GM12878 (cell line): ENCODE data around the gene EPB41L1. TPM values are rescaled to one million over a fixed set of nuclear protein-coding genes. Genes with fewer than 3 reads are reported as not detected.

Experiments
- ATAC-seq: fragments of 200-7000 bp; cut with Tn5 transposase; 3 replicates; pipeline ENCODE4 v1.9.1; 2020; ENCODE audit warnings: mild to moderate bottlenecking, moderate library complexity
- BruUV-seq: library from RNA; stranded (reverse); fragments of 400-500 nt; replicated peaks from 2 replicates; lab custom pipeline; 2021; lab: Mats Ljungman, UMichigan
- CTCF ChIA-PET: fragments of 300-600 bp; sonication (Branson Sonifier 250); formaldehyde crosslinking; extraction: SDS; loops from one replicate; lab custom pipeline; 2021; ENCODE audit warnings: inconsistent platforms; lab: Yijun Ruan, JAX
- POLR2A ChIA-PET: fragments of 350-600 bp; formaldehyde crosslinking; extraction: SDS; loops from one replicate; lab custom pipeline; 2021; ENCODE audit warnings: inconsistent platforms; lab: Charles Lee
- RAD21 ChIA-PET: fragments of 300-600 bp; sonication (Branson Sonifier 250); formaldehyde crosslinking; loops from one replicate; lab custom pipeline; 2023; ENCODE audit warnings: antibody characterized with exemption; ENCODE audit not compliant: unreplicated experiment; lab: Charles Lee
- SMC1A ChIA-PET: fragments of 300-600 bp; sonication (Branson Sonifier 250); formaldehyde crosslinking; loops from one replicate; lab custom pipeline; 2023; ENCODE audit not compliant: unreplicated experiment, uncharacterized antibody; lab: Charles Lee
- DNase-seq: peaks from one replicate; pipeline ENCODE4 v3.0.0-alpha.2; 2011; ENCODE audit warnings: low read depth, low spot score
- FAIRE-seq: peaks from 3 replicates; lab custom pipeline; 2011; peaks lifted over from hg19 to GRCh38; lab: Jason Lieb, UNC
- H2AFZ ChIP-seq: 2 replicates; pipeline ENCODE4 v1.6.0; 2011; ENCODE audit warnings: low read depth, low read length, control low read depth; ENCODE audit not compliant: control insufficient read depth
- H3K27ac ChIP-seq: 2 replicates; pipeline ENCODE4 v1.5.1; 2011; ENCODE audit warnings: control low read depth; ENCODE audit not compliant: control insufficient read depth, insufficient read depth
- H3K27me3 ChIP-seq, 2 experiments: replicated peaks in 1 of 2; 2 replicates each; pipeline versions ENCODE4 v1.6.0 to v1.6.1; 2011; ENCODE audit warnings: low read length in 1 of 2; ENCODE audit not compliant: control insufficient read depth in 2 of 2, insufficient read depth in 2 of 2
- H3K36me3 ChIP-seq, 2 experiments: 2 replicates each; pipeline ENCODE4 v1.5.1; 2011; ENCODE audit warnings: low read length in 1 of 2; ENCODE audit not compliant: control insufficient read depth in 2 of 2, insufficient read depth in 2 of 2
- H3K4me1 ChIP-seq: 2 replicates; pipeline ENCODE4 v1.6.1; 2011; ENCODE audit warnings: mild to moderate bottlenecking, low read length, moderate library complexity, mixed read lengths; ENCODE audit not compliant: control insufficient read depth, insufficient read depth
- H3K4me2 ChIP-seq: 2 replicates; pipeline ENCODE4 v1.6.0; 2011; ENCODE audit warnings: control low read depth; ENCODE audit not compliant: control insufficient read depth, insufficient read depth
- H3K4me3 ChIP-seq: fragments of 200-600 bp; sonication (generic); 2 replicates; pipeline ENCODE4 v1.5.1; 2016
- H3K79me2 ChIP-seq: 2 replicates; pipeline ENCODE4 v1.6.0; 2011; ENCODE audit warnings: low read length; ENCODE audit not compliant: control insufficient read depth, insufficient read depth
- H3K9ac ChIP-seq: 2 replicates; pipeline ENCODE4 v1.8.0; 2011; ENCODE audit warnings: low read length, control low read depth, mixed read lengths; ENCODE audit not compliant: control insufficient read depth, insufficient read depth
- H3K9me3 ChIP-seq: replicated peaks from 3 replicates; pipeline ENCODE4 v1.5.1; 2011; ENCODE audit warnings: mild to moderate bottlenecking, low read length; ENCODE audit not compliant: control insufficient read depth, insufficient read depth
- H4K20me1 ChIP-seq: 2 replicates; pipeline ENCODE4 v1.6.0; 2011; ENCODE audit not compliant: control insufficient read depth, insufficient read depth
- CBX3 ChIP-seq: fragments of 200-600 bp; sonication (generic); IDR thresholded peaks from 2 replicates; pipeline ENCODE4 v1.6.1; 2016; ENCODE audit warnings: low read depth, borderline replicate concordance
- CEBPB ChIP-seq, 2 experiments: fragments of 150-350 bp in 1 of 2; IDR thresholded peaks; 2 replicates each; pipeline ENCODE4 v1.6.1; 2012 to 2014; ENCODE audit warnings: low read depth in 2 of 2, low read length in 2 of 2, borderline replicate concordance in 1 of 2, inconsistent platforms in 1 of 2
- EED ChIP-seq: sonication (generic); IDR thresholded peaks from 2 replicates; pipeline ENCODE4 v1.6.1; 2016; ENCODE audit warnings: antibody characterized with exemption, low read depth
- JUND ChIP-seq: IDR thresholded peaks from 2 replicates; pipeline ENCODE4 v1.6.1; 2012; ENCODE audit warnings: low read depth, mild to moderate bottlenecking, low read length, improper control_type of control experiment, moderate library complexity
- PAX8 ChIP-seq: fragments of 450-650 bp; IDR thresholded peaks from 2 replicates; pipeline ENCODE4 v1.6.1; 2017; ENCODE audit warnings: mild to moderate bottlenecking, moderate library complexity
- RBBP5 ChIP-seq: fragments of 200-600 bp; sonication (generic); conservative IDR thresholded peaks from 2 replicates; pipeline ENCODE4 v1.6.1; 2016
- SREBF2 ChIP-seq: IDR thresholded peaks from 2 replicates; pipeline ENCODE4 v1.6.1; 2012; ENCODE audit warnings: mild to moderate bottlenecking, low read length
- WGBS: methylation state at CpG from one replicate; pipeline ENCODE4 v1.1.6; 2016; ENCODE audit warnings: low lambda C conversion rate; ENCODE audit not compliant: insufficient replicate concordance, insufficient coverage; ENCODE audit errors: missing lambda C conversion rate; 5-methylcytosine and 5-hydroxymethylcytosine counted together
- in situ Hi-C: fragments of 300-500 bp; cut with MboI; formaldehyde crosslinking; loops from 9 replicates; pipeline ENCODE4 v1.14.3; 2018; ENCODE audit warnings: mixed read lengths
- intact Hi-C: fragments of 100-400 bp; cut with micrococcal nuclease; formaldehyde crosslinking; loops from one replicate; pipeline ENCODE4 v1.14.2; 2022; ENCODE audit not compliant: unreplicated experiment
- polyA plus RNA-seq, 11 experiments: library from polyadenylated mRNA; depleted of rRNA in 4 of 11; unstranded in 6 of 11; stranded (reverse) in 5 of 11; fragments of >200 nt; fragmentation: Nextera tagmentation in 4 of 11; fragmentation: Illumina TruSeq in 1 of 11; extraction: Ambion mirVana in 4 of 11; extraction: Trizol in 1 of 11; gene quantifications; 1 replicate in 1 of 11; 2 replicates in 10 of 11; pipeline versions ENCODE4 v1.2.1 to v1.2.3, GENCODE V29; 2011 to 2016; ENCODE audit warnings: inconsistent platforms in 2 of 11, missing spikeins in 2 of 11, low read depth in 1 of 11
- total RNA-seq, 4 experiments: library from RNA; depleted of rRNA in 3 of 4; stranded (reverse); fragments of >200 nt in 3 of 4; fragmentation: Illumina TruSeq in 1 of 4; extraction: Trizol in 1 of 4; gene quantifications; 2 replicates each; pipeline versions ENCODE4 v1.2.1 to v1.2.3, GENCODE V29; 2013 to 2021
- TF ChIP-seq, protein P1 (sequence below): fragments of 450-650 bp; conservative IDR thresholded peaks from 2 replicates; pipeline ENCODE4 v1.6.1; 2017; ENCODE audit warnings: mild to moderate bottlenecking, moderate library complexity
- TF ChIP-seq, protein P2 (sequence below): fragments of 450-650 bp; IDR thresholded peaks from 2 replicates; pipeline ENCODE4 v1.6.1; 2016; ENCODE audit warnings: mild to moderate bottlenecking
- TF ChIP-seq, protein P3 (sequence below): IDR thresholded peaks from 2 replicates; pipeline ENCODE4 v1.6.1; 2011; ENCODE audit warnings: low read depth, low read length, improper control_type of control experiment, borderline replicate concordance

The EPB41L1 gene
- total and polyA plus RNA-seq, 10 of the 15 experiments (the other 5 are each of a cell fraction or from before 2014, with no cell fraction given) = 0.08 to 3.2 (median 0.31) TPM

- Histone ChIP-seq H3K36me3 (no peaks in the 10 kb centered on the region), H3K4me2 (no peak overlapping the region), H3K27ac (no peak overlapping the region), H4K20me1 (no peaks in the 10 kb centered on the region), H2AFZ (no peak overlapping the region), H3K27me3 (peaks cover 0 to 3% of the 10 kb centered on the region in 2 experiments; a peak in 2 of 4 replicates), H3K9ac (no peak overlapping the region), H3K4me3 (no peak overlapping the region), H3K9me3 (no peaks in the 10 kb centered on the region), H3K79me2 (no peaks in the 10 kb centered on the region), H3K4me1 (no peaks in the 10 kb centered on the region)
- intact Hi-C loops = loop anchor here (5.0 kb wide), 1 partner anchor 165 kb away; no protein-coding TSS in a partner anchor
- BruUV-seq = no TSS peak
- no peak for FAIRE-seq
- ChIA-PET SMC1A (interaction anchor here (1.0 to 1.7 kb wide), 4 partner anchors 126 to 167 kb away, joined by 3 to 13 read pairs (median 6); no protein-coding TSS in a partner anchor), RAD21 (interaction anchor here (1.0 to 1.8 kb wide), 4 partner anchors 127 to 220 kb away, joined by 3 to 13 read pairs (median 6); no protein-coding TSS in a partner anchor), POLR2A (no interaction called here), CTCF (interaction anchor here (0.6 to 3.1 kb wide), 6 partner anchors 11 to 536 kb away, joined by 3 to 34 read pairs (median 4); no protein-coding TSS in a partner anchor)
- TF ChIP-seq SREBF2 (no peak), RBBP5 (no peak), EED (no peak), JUND (no peak), CEBPB (IDR thresholded peaks at IDR 0.05; ENCODE audit: borderline replicate concordance in 1 of 2, low read depth in 2 of 2, low read length in 2 of 2) (no peak), PAX8 (no peak), CBX3 (no peak)
- TF ChIP-seq, protein P1, sequence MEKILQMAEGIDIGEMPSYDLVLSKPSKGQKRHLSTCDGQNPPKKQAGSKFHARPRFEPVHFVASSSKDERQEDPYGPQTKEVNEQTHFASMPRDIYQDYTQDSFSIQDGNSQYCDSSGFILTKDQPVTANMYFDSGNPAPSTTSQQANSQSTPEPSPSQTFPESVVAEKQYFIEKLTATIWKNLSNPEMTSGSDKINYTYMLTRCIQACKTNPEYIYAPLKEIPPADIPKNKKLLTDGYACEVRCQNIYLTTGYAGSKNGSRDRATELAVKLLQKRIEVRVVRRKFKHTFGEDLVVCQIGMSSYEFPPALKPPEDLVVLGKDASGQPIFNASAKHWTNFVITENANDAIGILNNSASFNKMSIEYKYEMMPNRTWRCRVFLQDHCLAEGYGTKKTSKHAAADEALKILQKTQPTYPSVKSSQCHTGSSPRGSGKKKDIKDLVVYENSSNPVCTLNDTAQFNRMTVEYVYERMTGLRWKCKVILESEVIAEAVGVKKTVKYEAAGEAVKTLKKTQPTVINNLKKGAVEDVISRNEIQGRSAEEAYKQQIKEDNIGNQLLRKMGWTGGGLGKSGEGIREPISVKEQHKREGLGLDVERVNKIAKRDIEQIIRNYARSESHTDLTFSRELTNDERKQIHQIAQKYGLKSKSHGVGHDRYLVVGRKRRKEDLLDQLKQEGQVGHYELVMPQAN = no peak
- TF ChIP-seq, protein P2, sequence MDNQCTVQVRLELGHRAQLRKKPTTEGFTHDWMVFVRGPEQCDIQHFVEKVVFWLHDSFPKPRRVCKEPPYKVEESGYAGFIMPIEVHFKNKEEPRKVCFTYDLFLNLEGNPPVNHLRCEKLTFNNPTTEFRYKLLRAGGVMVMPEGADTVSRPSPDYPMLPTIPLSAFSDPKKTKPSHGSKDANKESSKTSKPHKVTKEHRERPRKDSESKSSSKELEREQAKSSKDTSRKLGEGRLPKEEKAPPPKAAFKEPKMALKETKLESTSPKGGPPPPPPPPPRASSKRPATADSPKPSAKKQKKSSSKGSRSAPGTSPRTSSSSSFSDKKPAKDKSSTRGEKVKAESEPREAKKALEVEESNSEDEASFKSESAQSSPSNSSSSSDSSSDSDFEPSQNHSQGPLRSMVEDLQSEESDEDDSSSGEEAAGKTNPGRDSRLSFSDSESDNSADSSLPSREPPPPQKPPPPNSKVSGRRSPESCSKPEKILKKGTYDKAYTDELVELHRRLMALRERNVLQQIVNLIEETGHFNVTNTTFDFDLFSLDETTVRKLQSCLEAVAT = no peak
- TF ChIP-seq, protein P3, sequence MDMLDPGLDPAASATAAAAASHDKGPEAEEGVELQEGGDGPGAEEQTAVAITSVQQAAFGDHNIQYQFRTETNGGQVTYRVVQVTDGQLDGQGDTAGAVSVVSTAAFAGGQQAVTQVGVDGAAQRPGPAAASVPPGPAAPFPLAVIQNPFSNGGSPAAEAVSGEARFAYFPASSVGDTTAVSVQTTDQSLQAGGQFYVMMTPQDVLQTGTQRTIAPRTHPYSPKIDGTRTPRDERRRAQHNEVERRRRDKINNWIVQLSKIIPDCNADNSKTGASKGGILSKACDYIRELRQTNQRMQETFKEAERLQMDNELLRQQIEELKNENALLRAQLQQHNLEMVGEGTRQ = no peak
- DNase-seq = no peak
- in situ Hi-C loops = no loop called here
- 28% methylated on average over 12 of the region's 12 CpGs for WGBS
- no peak for ATAC-seq
Measured at GRCh38 chr20:36272547-36273220, 118.1 kb downstream of the EPB41L1 start.
